IMR-90 (cell line): Measurements from ENCODE around the gene TTC28. TPM values are rescaled to one million over a fixed set of nuclear protein-coding genes. Genes with fewer than 3 reads are reported as not detected.

Source experiments
- ATAC-seq: fragments of 200-7000 bp; cut with Tn5 transposase; 2 replicates; pipeline ENCODE4 v1.9.1; 2020; ENCODE audit warnings: low read depth, mild to moderate bottlenecking, moderate library complexity
- BruUV-seq: library from RNA; stranded (reverse); fragments of 400-500 nt; replicated peaks from 2 replicates; lab custom pipeline; 2021; lab: Mats Ljungman, UMichigan
- CTCF ChIA-PET: fragments of 300-600 bp; formaldehyde crosslinking; extraction: SDS; loops from one replicate; lab custom pipeline; 2021; ENCODE audit warnings: antibody characterized with exemption; lab: Yijun Ruan, JAX
- POLR2A ChIA-PET: fragments of 300-600 bp; sonication (Branson Sonifier 250); formaldehyde crosslinking; loops from one replicate; lab custom pipeline; 2022; ENCODE audit warnings: antibody characterized with exemption; ENCODE audit not compliant: unreplicated experiment; lab: Charles Lee
- DNase-seq: peaks from one replicate; pipeline ENCODE4 v3.0.0; 2013
- H2AFZ ChIP-seq: replicated peaks from 2 replicates; pipeline ENCODE3; 2013; ENCODE audit warnings: low read length, mild to moderate bottlenecking; ENCODE audit not compliant: poor library complexity
- H2AK5ac ChIP-seq: 2 replicates; pipeline ENCODE4 v1.6.1; 2013; ENCODE audit warnings: low read depth, low read length, inconsistent platforms
- H2AK9ac ChIP-seq: replicated peaks from 2 replicates; pipeline ENCODE3; 2013; ENCODE audit warnings: mild to moderate bottlenecking, low read depth, low read length, moderate library complexity; ENCODE audit not compliant: poor library complexity
- H2BK120ac ChIP-seq: 2 replicates; pipeline ENCODE4 v1.6.1; 2013; ENCODE audit warnings: low read depth, low read length, inconsistent platforms
- H2BK15ac ChIP-seq: 3 replicates; pipeline ENCODE4 v1.6.1; 2013; ENCODE audit warnings: low read depth, low read length, inconsistent platforms
- H2BK20ac ChIP-seq: 2 replicates; pipeline ENCODE4 v1.6.1; 2013; ENCODE audit warnings: low read depth, mild to moderate bottlenecking, inconsistent platforms, low read length, moderate library complexity
- H2BK5ac ChIP-seq: 2 replicates; pipeline ENCODE4 v1.6.1; 2013; ENCODE audit warnings: mild to moderate bottlenecking, low read depth, low read length, inconsistent platforms; ENCODE audit not compliant: poor library complexity, severe bottlenecking
- H3K14ac ChIP-seq: replicated peaks from 2 replicates; pipeline ENCODE4 v1.6.1; 2013; ENCODE audit warnings: low read depth, low read length, inconsistent platforms
- H3K18ac ChIP-seq: 2 replicates; pipeline ENCODE4 v1.6.1; 2013; ENCODE audit warnings: low read depth, low read length, control low read depth
- H3K23ac ChIP-seq: 2 replicates; pipeline ENCODE4 v1.6.1; 2013; ENCODE audit warnings: low read depth, low read length, inconsistent platforms
- H3K27ac ChIP-seq: 2 replicates; pipeline ENCODE4 v1.5.1; 2013; ENCODE audit warnings: mild to moderate bottlenecking, control low read depth, low read length; ENCODE audit not compliant: insufficient read depth
- H3K27me3 ChIP-seq: 2 replicates; pipeline ENCODE4 v1.6.1; 2013; ENCODE audit warnings: low read length; ENCODE audit not compliant: control insufficient read depth, insufficient read depth
- H3K36me3 ChIP-seq: 2 replicates; pipeline ENCODE4 v1.6.1; 2013; ENCODE audit warnings: low read length, mixed read lengths; ENCODE audit not compliant: control insufficient read depth, insufficient read depth
- H3K4ac ChIP-seq: 2 replicates; pipeline ENCODE4 v1.6.1; 2013; ENCODE audit warnings: low read depth, low read length, inconsistent platforms
- H3K4me1 ChIP-seq: 2 replicates; pipeline ENCODE4 v1.6.1; 2013; ENCODE audit warnings: low read length, mixed read lengths; ENCODE audit not compliant: control insufficient read depth, insufficient read depth
- H3K4me2 ChIP-seq: 2 replicates; pipeline ENCODE4 v1.6.1; 2013; ENCODE audit warnings: low read depth, mild to moderate bottlenecking, control low read depth, low read length, moderate library complexity
- H3K4me3 ChIP-seq: 2 replicates; pipeline ENCODE4 v1.5.1; 2013; ENCODE audit warnings: low read depth, mild to moderate bottlenecking, control low read depth, low read length, moderate library complexity; ENCODE audit not compliant: insufficient read depth
- H3K56ac ChIP-seq: 2 replicates; pipeline ENCODE4 v1.6.1; 2013; ENCODE audit warnings: low read length, inconsistent platforms; ENCODE audit not compliant: insufficient read depth; ENCODE audit errors: extremely low read depth
- H3K79me1 ChIP-seq, 2 experiments: 2 replicates each; pipeline ENCODE4 v1.6.1; 2013; ENCODE audit warnings: low read length in 2 of 2, inconsistent platforms in 1 of 2, low read depth in 1 of 2
- H3K9ac ChIP-seq: 2 replicates; pipeline ENCODE4 v1.6.1; 2013; ENCODE audit warnings: low read depth, low read length, control low read depth
- H3K9me1 ChIP-seq: 2 replicates; pipeline ENCODE4 v1.6.1; 2013; ENCODE audit warnings: low read length, inconsistent platforms; ENCODE audit not compliant: insufficient read depth
- H3K9me3 ChIP-seq: 2 replicates; pipeline ENCODE4 v1.6.1; 2013; ENCODE audit warnings: low read length; ENCODE audit not compliant: control insufficient read depth, insufficient read depth
- H4K20me1 ChIP-seq: 2 replicates; pipeline ENCODE4 v1.6.1; 2013; ENCODE audit warnings: low read length, inconsistent platforms; ENCODE audit not compliant: insufficient read depth
- H4K5ac ChIP-seq: 2 replicates; pipeline ENCODE4 v1.6.1; 2013; ENCODE audit warnings: mild to moderate bottlenecking, low read depth, low read length, control low read depth
- H4K8ac ChIP-seq, 2 experiments: 2 replicates each; pipeline ENCODE4 v1.6.1; 2013; ENCODE audit warnings: low read depth in 2 of 2, low read length in 2 of 2, control low read depth in 1 of 2, inconsistent platforms in 1 of 2
- H4K91ac ChIP-seq: 2 replicates; pipeline ENCODE4 v1.6.1; 2013; ENCODE audit warnings: low read depth, low read length, inconsistent platforms; ENCODE audit not compliant: insufficient read depth
- ELK1 ChIP-seq: fragments of 150-350 bp; IDR thresholded peaks from 2 replicates; pipeline ENCODE4 v1.6.1; 2016; ENCODE audit warnings: low read depth, mild to moderate bottlenecking, low read length, moderate library complexity, borderline replicate concordance
- POLR2A ChIP-seq: IDR thresholded peaks from 2 replicates; pipeline ENCODE4 v1.6.1; 2012; ENCODE audit warnings: mild to moderate bottlenecking, low read depth, low read length
- RFX5 ChIP-seq: IDR thresholded peaks from 2 replicates; pipeline ENCODE4 v1.8.0; 2012; ENCODE audit warnings: low read depth, mild to moderate bottlenecking, low read length, moderate library complexity
- SMC3 ChIP-seq: fragments of 150-350 bp; IDR thresholded peaks from 2 replicates; pipeline ENCODE4 v1.6.1; 2016; ENCODE audit warnings: low read depth, mild to moderate bottlenecking, antibody characterized with exemption, low read length, moderate library complexity
- dilution Hi-C: fragments of 300-500 bp; cut with HindIII; formaldehyde crosslinking; loops from one replicate; pipeline ENCODE4 v1.14.3; 2018; ENCODE audit warnings: low sequenced_read_pairs; ENCODE audit not compliant: unreplicated experiment
- in situ Hi-C: fragments of 300-500 bp; cut with MboI; formaldehyde crosslinking; loops from 3 replicates; pipeline ENCODE4 v1.14.3; 2019; ENCODE audit warnings: low sequenced_read_pairs, inconsistent platforms, mixed read lengths
- intact Hi-C: fragments of 100-400 bp; cut with micrococcal nuclease; formaldehyde crosslinking; loops from 2 replicates; pipeline ENCODE4 v1.10.0; 2022
- polyA plus RNA-seq, 3 experiments: library from polyadenylated mRNA; depleted of rRNA; stranded (reverse); fragments of >200 nt; gene quantifications; 2 replicates each; pipeline ENCODE4 v1.2.3, GENCODE V29; 2012; ENCODE audit warnings: low replicate concordance in 1 of 3
- total RNA-seq: library from RNA; depleted of rRNA; stranded (reverse); fragments of >200 nt; gene quantifications from 2 replicates; pipeline ENCODE4 v1.2.3, GENCODE V29; 2012

The TTC28 gene
- total and polyA plus RNA-seq, 2 of the 4 experiments (the other 2 are of a cell fraction), result 5.6 to 13.3 TPM

DNA sequence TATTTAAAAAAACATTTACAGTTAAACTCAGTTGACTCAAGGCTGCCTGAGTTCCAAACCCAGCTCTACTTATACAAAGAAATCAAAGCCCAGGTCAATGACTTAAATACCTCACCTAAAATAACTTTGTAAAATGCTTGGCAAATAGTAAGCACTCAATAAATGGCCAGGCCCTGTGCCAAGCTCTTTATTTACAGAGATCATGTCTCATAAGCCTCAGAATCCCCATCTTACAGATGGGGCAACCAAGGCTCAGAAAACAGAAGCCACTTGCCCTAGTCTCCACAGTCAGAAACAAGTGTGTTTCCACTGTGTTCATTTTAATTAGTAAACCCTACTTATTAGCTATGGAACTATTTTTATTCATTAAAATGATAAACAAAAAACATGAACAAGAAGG is 30.5 kb upstream of the TTC28 start:
- ChIA-PET POLR2A (interaction anchor here (0.6 kb wide), 1 partner anchor 76 kb away, joined by 3 read pairs; no protein-coding TSS in a partner anchor), CTCF (interaction anchor here (0.7 to 1.1 kb wide), 2 partner anchors 15 to 57 kb away, joined by 3 to 4 read pairs; no protein-coding TSS in a partner anchor)
- Histone ChIP-seq H2BK5ac (peak overlapping the region; percentile 96), H3K14ac (peak overlapping the region; percentile 87), H2AK9ac (peak overlapping the region; percentile 59), H2AFZ (no peak overlapping the region), H2BK120ac (peak overlapping the region; percentile 95), H3K18ac (peak overlapping the region; percentile 95), H3K4me2 (peak overlapping the region; percentile 41), H3K27me3 (no peaks in the 10 kb centered on the region), H2BK15ac (peak overlapping the region; percentile 97), H3K23ac (peak overlapping the region; percentile 57), H4K20me1 (0 out of 2 replicates have a peak, but pooled peaks cover 3% of the 10 kb centered on the region), H2BK20ac (peak overlapping the region; percentile 89), H3K79me1 (0 out of 4 replicates have a peak, but pooled peaks cover 0 to 3% of the 10 kb centered on the region in 2 experiments), H3K4me1 (peaks cover 10% of the 10 kb centered on the region), H3K4me3 (no peak overlapping the region), H3K4ac (peak overlapping the region; percentile 84), H3K9me1 (peaks cover 3% of the 10 kb centered on the region; the same call in 1 of the 2 replicates), H3K9ac (peak overlapping the region; percentile 39; the same call in 1 of the 2 replicates), H4K8ac (peak overlapping the region; percentile 78 to 84; a peak in 3 of 4 replicates), H2AK5ac (peak overlapping the region; percentile 93), H3K27ac (peak overlapping the region; percentile 98), H4K91ac (peak overlapping the region; percentile 94), H3K36me3 (no peaks in the 10 kb centered on the region), H3K56ac (peak overlapping the region; percentile 96), H4K5ac (peak overlapping the region; percentile 84; the same call in 1 of the 2 replicates), H3K9me3 (no peaks in the 10 kb centered on the region)
- ATAC-seq (peak; percentile 8), DNase-seq (no peak)
- no TSS peak for BruUV-seq
- no peak for TF ChIP-seq POLR2A
- TF ChIP-seq RFX5, result no peak
- TF ChIP-seq SMC3, result no peak
- TF ChIP-seq ELK1, result no peak
- in situ Hi-C loops, result no loop called here
- dilution Hi-C loops, result no loop called here
- intact Hi-C loops, result loop anchor here (5.0 kb wide), 1 partner anchor 62 kb away; the partner anchor contains the start of gene CCDC117
